CD8-positive, alpha-beta memory T cell (primary cell): Measurements from ENCODE around the gene PLEKHO1. TPM values are rescaled to one million over a fixed set of nuclear protein-coding genes. Genes with fewer than 3 reads are reported as not detected.

ENCODE experiments used
- CTCF ChIA-PET: fragments of 350-600 bp; sonication (Branson Sonifier 250); formaldehyde crosslinking; loops from one replicate; lab custom pipeline; 2021; ENCODE audit warnings: antibody characterized with exemption; lab: Charles Lee
- POLR2A ChIA-PET: fragments of 350-600 bp; sonication (Branson Sonifier 250); formaldehyde crosslinking; loops from one replicate; lab custom pipeline; 2021; ENCODE audit warnings: antibody characterized with exemption; lab: Charles Lee
- DNase-seq, 5 donors: peaks; one replicate each; pipeline versions ENCODE4 v3.0.0 to v3.0.0-alpha.2; 2020 to 2022; ENCODE audit warnings: mixed read lengths in 1 of 5
- H3K27ac ChIP-seq: one replicate; pipeline ENCODE4 v1.7.0; 2013; ENCODE audit warnings: low read depth, mild to moderate bottlenecking, low read length, moderate library complexity
- H3K27me3 ChIP-seq: 2 replicates; pipeline ENCODE4 v1.7.0; 2013; ENCODE audit warnings: low read length, mild to moderate bottlenecking; ENCODE audit not compliant: insufficient read depth, poor library complexity, severe bottlenecking
- H3K36me3 ChIP-seq: 2 replicates; pipeline ENCODE4 v1.7.0; 2013; ENCODE audit warnings: mild to moderate bottlenecking, low read length, moderate library complexity; ENCODE audit not compliant: insufficient read depth
- H3K4me1 ChIP-seq: 2 replicates; pipeline ENCODE4 v1.7.0; 2013; ENCODE audit warnings: mild to moderate bottlenecking, low read length, moderate library complexity; ENCODE audit not compliant: insufficient read depth
- H3K4me3 ChIP-seq: 2 replicates; pipeline ENCODE4 v1.7.0; 2013; ENCODE audit warnings: mild to moderate bottlenecking, low read length
- H3K9me3 ChIP-seq: 2 replicates; pipeline ENCODE4 v1.7.0; 2013; ENCODE audit warnings: mild to moderate bottlenecking, low read length
- H3K27ac Mint-ChIP-seq, 8 donors: one replicate each; pipeline ENCODE4 v1.8.0; 2020 to 2021; ENCODE audit warnings: mixed read lengths in 8 of 8, mild to moderate bottlenecking in 6 of 8, inconsistent platforms in 3 of 8, moderate library complexity in 3 of 8
- H3K27me3 Mint-ChIP-seq, 2 donors: one replicate each; pipeline ENCODE4 v1.8.0; 2020 to 2021; ENCODE audit warnings: mixed read lengths in 2 of 2, mild to moderate bottlenecking in 1 of 2, moderate library complexity in 1 of 2
- H3K36me3 Mint-ChIP-seq, 3 donors: one replicate each; pipeline ENCODE4 v1.8.0; 2020 to 2021; ENCODE audit warnings: mixed read lengths in 3 of 3, inconsistent platforms in 1 of 3, mild to moderate bottlenecking in 1 of 3
- H3K4me1 Mint-ChIP-seq, 3 donors: one replicate each; pipeline ENCODE4 v1.8.0; 2020 to 2021; ENCODE audit warnings: mixed read lengths in 3 of 3, inconsistent platforms in 1 of 3, mild to moderate bottlenecking in 1 of 3
- H3K4me3 Mint-ChIP-seq, 7 donors: one replicate each; pipeline ENCODE4 v1.8.0; 2020 to 2021; ENCODE audit warnings: mixed read lengths in 7 of 7, mild to moderate bottlenecking in 6 of 7, moderate library complexity in 4 of 7, inconsistent platforms in 2 of 7
- H3K9me3 Mint-ChIP-seq, 5 donors: one replicate each; pipeline ENCODE4 v1.8.0; 2020 to 2022; ENCODE audit warnings: mixed read lengths in 5 of 5, mild to moderate bottlenecking in 3 of 5, moderate library complexity in 2 of 5, inconsistent platforms in 1 of 5
- polyA plus RNA-seq: library from polyadenylated mRNA; unstranded; fragments of 300-500 nt; fragmentation: Illumina TruSeq; gene quantifications from one replicate; pipeline ENCODE4 v1.2.3, GENCODE V29; 2021
- total RNA-seq, 2 experiments: library from RNA; stranded (reverse); gene quantifications; one replicate each; pipeline ENCODE4 v1.2.3, GENCODE V29; 2021

The PLEKHO1 gene, protein sequence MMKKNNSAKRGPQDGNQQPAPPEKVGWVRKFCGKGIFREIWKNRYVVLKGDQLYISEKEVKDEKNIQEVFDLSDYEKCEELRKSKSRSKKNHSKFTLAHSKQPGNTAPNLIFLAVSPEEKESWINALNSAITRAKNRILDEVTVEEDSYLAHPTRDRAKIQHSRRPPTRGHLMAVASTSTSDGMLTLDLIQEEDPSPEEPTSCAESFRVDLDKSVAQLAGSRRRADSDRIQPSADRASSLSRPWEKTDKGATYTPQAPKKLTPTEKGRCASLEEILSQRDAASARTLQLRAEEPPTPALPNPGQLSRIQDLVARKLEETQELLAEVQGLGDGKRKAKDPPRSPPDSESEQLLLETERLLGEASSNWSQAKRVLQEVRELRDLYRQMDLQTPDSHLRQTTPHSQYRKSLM
- 10 to 100 TPM; 44.9 to 47.2 TPM for total RNA-seq
- 47.3 TPM for polyA plus RNA-seq

DNA sequence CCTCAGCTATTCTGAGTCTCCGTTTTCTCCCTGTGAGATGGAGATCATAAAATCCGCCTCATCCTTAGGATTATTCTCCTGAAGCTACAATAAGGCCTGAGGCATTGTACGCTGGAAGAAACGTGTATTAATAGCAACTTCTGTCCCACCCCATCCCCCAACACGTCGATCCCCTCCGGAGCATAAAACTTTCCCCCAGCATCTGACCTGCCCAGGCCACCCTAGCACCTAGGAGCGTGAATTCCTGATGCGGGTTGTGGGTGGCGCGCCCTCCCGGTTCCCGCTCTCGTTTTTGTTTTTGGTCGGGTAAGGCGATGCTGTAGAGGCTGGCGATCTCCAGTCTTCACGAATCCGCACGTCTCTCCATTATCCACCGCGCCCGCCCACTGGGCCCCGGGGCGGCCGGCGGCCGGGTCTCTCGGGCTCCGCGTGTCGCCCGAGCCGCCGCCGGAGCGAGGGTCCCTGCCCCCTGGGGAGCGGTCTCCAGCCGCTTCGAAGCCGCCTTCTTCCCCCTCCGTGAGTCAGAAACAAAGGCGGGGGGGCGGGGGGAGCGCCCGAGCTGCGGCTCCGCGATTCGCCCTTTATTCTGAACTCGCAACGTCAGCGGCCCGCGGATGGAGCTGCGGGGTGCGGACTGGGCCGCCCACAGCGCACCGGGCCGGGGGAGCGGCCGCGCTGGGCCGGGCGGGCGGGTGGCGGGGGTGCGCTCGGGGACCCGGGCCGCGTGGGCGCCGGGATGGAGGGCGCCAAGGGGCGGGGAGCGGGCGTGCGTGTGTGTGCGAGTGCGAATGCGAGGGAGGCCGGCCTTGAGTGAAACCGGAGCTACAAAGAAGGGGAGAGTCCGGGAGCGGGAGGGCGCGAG, at the start of gene PLEKHO1:
TSS of gene PLEKHO1 (plus strand) at position 646 of the 862 bp plus-strand sequence. CDS start 342 bp downstream, outside the sequence.
- CTCF ChIA-PET = interaction anchor here (0.8 to 5.0 kb wide), 8 partner anchors 9 to 80 kb away, joined by 3 to 29 read pairs (median 4); no protein-coding TSS in a partner anchor
- Histone ChIP-seq H3K27me3 (no peaks in the 10 kb centered on the region), H3K9me3 (no peaks in the 10 kb centered on the region), H3K36me3 (peaks cover 7% of the 10 kb centered on the region), H3K4me1 (peaks cover 34% of the 10 kb centered on the region), H3K4me3 (peak within 1 kb of the TSS; percentile 80), H3K27ac (peak within 1 kb of the TSS; percentile 79)
- Mint-ChIP-seq H3K9me3 (no peaks in the 10 kb centered on the region), H3K4me3 (peak within 1 kb of the TSS; percentile 90 to 99 (median 97)), H3K4me1 (peaks cover 48 to 71% (median 71%) of the 10 kb centered on the region in 3 donors), H3K27me3 (peaks cover 0 to 4% of the 10 kb centered on the region in 2 donors), H3K36me3 (peaks cover 0 to 38% (median 12%) of the 10 kb centered on the region in 3 donors), H3K27ac (peak within 1 kb of the TSS; percentile 89 to 99 (median 98))
- DNase-seq = peak; percentile 68 to 91 (median 78)
- POLR2A ChIA-PET = interaction anchor here (0.5 to 2.2 kb wide), 13 partner anchors 9 to 262 kb away, joined by 3 to 13 read pairs (median 5); partner anchors contain the start of gene VPS45

DNA sequence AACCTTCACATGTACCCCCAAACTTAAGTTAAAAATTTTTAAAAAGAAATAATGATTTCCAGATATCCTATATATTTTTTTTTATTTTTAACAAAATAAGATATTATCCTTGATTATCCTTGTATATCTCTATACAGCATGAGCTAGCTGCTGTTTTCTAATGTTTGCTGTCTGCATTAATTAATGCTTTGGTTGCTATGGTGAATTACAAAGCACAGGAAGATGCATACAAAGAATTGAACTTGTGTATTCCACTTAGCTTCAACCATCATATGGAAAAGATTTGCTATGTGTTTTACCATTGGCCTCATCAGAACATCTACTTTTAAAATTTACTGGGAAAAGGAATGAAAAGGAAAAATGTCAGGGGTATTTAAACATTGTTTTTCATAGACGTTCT, 46.7 kb upstream of the PLEKHO1 start:
- Histone ChIP-seq H3K27me3 (no peaks in the 10 kb centered on the region), H3K4me3 (no peak overlapping the region), H3K9me3 (no peaks in the 10 kb centered on the region), H3K27ac (no peak overlapping the region), H3K4me1 (peaks cover 31% of the 10 kb centered on the region), H3K36me3 (no peaks in the 10 kb centered on the region)
- CTCF ChIA-PET = interaction anchor here (0.9 kb wide), 1 partner anchor 11 kb away, joined by 3 read pairs; no protein-coding TSS in a partner anchor
- DNase-seq = no peak
- POLR2A ChIA-PET = no interaction called here
- H3K4me3 Mint-ChIP-seq = no peak overlapping the region
- H3K27me3 Mint-ChIP-seq = no peaks in the 10 kb centered on the region
- H3K4me1 Mint-ChIP-seq = peaks cover 47 to 59% (median 57%) of the 10 kb centered on the region in 3 donors
- H3K36me3 Mint-ChIP-seq = peaks cover 4 to 12% (median 6%) of the 10 kb centered on the region in 3 donors
- no peaks in the 10 kb centered on the region for H3K9me3 Mint-ChIP-seq
- H3K27ac Mint-ChIP-seq = peak overlapping the region in 6 of 8 donors; percentile 18 to 88 (median 71)

GRCh38 chr1:150106341-150106740, 43.4 kb upstream of the PLEKHO1 start:
- DNase-seq = peak in 2 of 5 donors; percentile 44 to 47
- Mint-ChIP-seq H3K9me3 (no peaks in the 10 kb centered on the region), H3K36me3 (peaks cover 0 to 4% (median 2%) of the 10 kb centered on the region in 3 donors), H3K27ac (peak overlapping the region; percentile 81 to 98 (median 92)), H3K27me3 (no peaks in the 10 kb centered on the region), H3K4me3 (peak overlapping the region; percentile 10 to 76 (median 72)), H3K4me1 (peaks cover 77 to 87% (median 87%) of the 10 kb centered on the region in 3 donors)
- H3K27me3 ChIP-seq = no peaks in the 10 kb centered on the region
- H3K4me3 ChIP-seq = no peak overlapping the region
- H3K36me3 ChIP-seq = no peaks in the 10 kb centered on the region
- ChIA-PET POLR2A (no interaction called here), CTCF (no interaction called here)
- no peak overlapping the region for H3K27ac ChIP-seq
- no peaks in the 10 kb centered on the region for H3K9me3 ChIP-seq
- H3K4me1 ChIP-seq = peaks cover 60% of the 10 kb centered on the region

- peak in 2 of 5 donors; percentile 26 to 32 for DNase-seq
- Histone ChIP-seq H3K36me3 (no peaks in the 10 kb centered on the region), H3K27ac (peak overlapping the region; percentile 48), H3K9me3 (no peaks in the 10 kb centered on the region), H3K4me1 (peaks cover 60% of the 10 kb centered on the region), H3K4me3 (peak overlapping the region; percentile 39), H3K27me3 (no peaks in the 10 kb centered on the region)
- H3K36me3 Mint-ChIP-seq = peaks cover 3 to 18% (median 12%) of the 10 kb centered on the region in 3 donors
- ChIA-PET CTCF (interaction anchor here (1.1 to 1.4 kb wide), 3 partner anchors 27 to 56 kb away, joined by 3 to 5 read pairs (median 4); no protein-coding TSS in a partner anchor), POLR2A (interaction anchor here (1.1 kb wide), 1 partner anchor 40 kb away, joined by 6 read pairs; the partner anchor contains the start of gene PLEKHO1)
- H3K4me3 Mint-ChIP-seq = peak overlapping the region; percentile 75 to 91 (median 84)
- peak overlapping the region; percentile 81 to 95 (median 90) for H3K27ac Mint-ChIP-seq
- H3K4me1 Mint-ChIP-seq = peaks cover 76 to 86% (median 83%) of the 10 kb centered on the region in 3 donors
- H3K9me3 Mint-ChIP-seq = peaks cover 0 to 10% (median 4%) of the 10 kb centered on the region in 5 donors
- no peaks in the 10 kb centered on the region for H3K27me3 Mint-ChIP-seq
Measured at GRCh38 chr1:150109586-150109985, 40.1 kb upstream of the PLEKHO1 start.

GRCh38 chr1:150110116-150110515, 39.6 kb upstream of the PLEKHO1 start:
- CTCF ChIA-PET = interaction anchor here (0.9 to 1.4 kb wide), 3 partner anchors 27 to 55 kb away, joined by 3 to 5 read pairs (median 4); partner anchors contain the start of gene PLEKHO1
- H3K27ac Mint-ChIP-seq = peak overlapping the region; percentile 81 to 95 (median 90)
- peak in 2 of 5 donors; percentile 10 to 19 for DNase-seq
- H3K27me3 Mint-ChIP-seq = no peaks in the 10 kb centered on the region
- peak overlapping the region; percentile 75 to 91 (median 84) for H3K4me3 Mint-ChIP-seq
- peaks cover 76 to 85% (median 79%) of the 10 kb centered on the region in 3 donors for H3K4me1 Mint-ChIP-seq
- no peaks in the 10 kb centered on the region for H3K36me3 ChIP-seq
- POLR2A ChIA-PET = interaction anchor here (1.1 kb wide), 1 partner anchor 40 kb away, joined by 6 read pairs; the partner anchor contains the start of gene PLEKHO1
- peak overlapping the region; percentile 39 for H3K4me3 ChIP-seq
- no peaks in the 10 kb centered on the region for H3K9me3 ChIP-seq
- peaks cover 5 to 22% (median 14%) of the 10 kb centered on the region in 3 donors for H3K36me3 Mint-ChIP-seq
- H3K9me3 Mint-ChIP-seq = peaks cover 2 to 12% (median 7%) of the 10 kb centered on the region in 5 donors
- H3K27me3 ChIP-seq = no peaks in the 10 kb centered on the region
- H3K4me1 ChIP-seq = peaks cover 58% of the 10 kb centered on the region
- peak overlapping the region; percentile 48 for H3K27ac ChIP-seq

DNA sequence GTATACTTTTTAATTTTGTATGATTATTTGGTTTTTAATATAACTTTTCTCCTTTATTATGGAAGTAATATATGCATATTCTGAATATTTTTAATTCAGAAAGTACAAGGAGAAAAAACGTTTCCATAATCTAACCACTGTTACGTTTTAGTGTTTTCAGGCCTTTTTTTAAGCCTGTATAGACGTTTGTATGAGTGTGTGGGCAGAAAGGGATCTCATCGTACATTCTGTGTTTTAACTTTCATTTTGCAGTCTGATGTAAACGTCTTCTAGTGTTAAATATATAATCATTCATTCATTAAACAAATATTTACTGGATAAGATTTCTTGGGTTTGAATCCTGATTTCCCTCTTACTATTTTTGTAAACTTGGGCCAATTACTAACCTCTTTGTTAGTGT, 38.0 kb upstream of the PLEKHO1 start:
- H3K4me1 Mint-ChIP-seq = peaks cover 64 to 80% (median 65%) of the 10 kb centered on the region in 3 donors

DNA sequence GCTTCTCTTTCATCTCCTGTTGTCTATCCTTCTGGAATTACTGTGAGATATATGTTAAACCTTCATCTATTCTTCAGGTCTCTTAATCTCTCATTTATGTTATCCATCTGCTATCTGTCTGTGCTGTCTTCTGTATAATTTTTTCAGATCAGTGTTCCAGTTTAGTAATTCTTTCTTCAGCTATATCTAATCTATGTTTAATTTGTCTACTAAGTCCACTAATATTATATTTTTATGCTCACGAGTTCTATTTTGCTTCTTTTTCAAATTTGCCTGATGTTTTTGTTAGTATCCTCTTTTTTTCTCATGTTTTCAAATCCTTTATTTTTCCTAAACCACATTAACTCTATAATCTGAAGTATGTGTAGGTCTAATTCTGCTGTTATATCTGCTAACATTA, 34.6 kb upstream of the PLEKHO1 start:
- Mint-ChIP-seq H3K4me3 (no peak overlapping the region), H3K4me1 (peaks cover 37 to 59% (median 43%) of the 10 kb centered on the region in 3 donors), H3K36me3 (peaks cover 12 to 30% (median 27%) of the 10 kb centered on the region in 3 donors), H3K9me3 (peaks cover 6 to 22% (median 12%) of the 10 kb centered on the region in 5 donors), H3K27ac (peak overlapping the region in 2 of 8 donors; percentile 30 to 46), H3K27me3 (no peaks in the 10 kb centered on the region)
- H3K4me3 ChIP-seq = no peak overlapping the region
- H3K27me3 ChIP-seq = no peaks in the 10 kb centered on the region
- H3K9me3 ChIP-seq = no peaks in the 10 kb centered on the region
- H3K4me1 ChIP-seq = peaks cover 12% of the 10 kb centered on the region
- no peak for DNase-seq
- no peak overlapping the region for H3K27ac ChIP-seq
- H3K36me3 ChIP-seq = no peaks in the 10 kb centered on the region
- ChIA-PET POLR2A (no interaction called here), CTCF (interaction anchor here (1.3 kb wide), 1 partner anchor 41 kb away, joined by 3 read pairs; no protein-coding TSS in a partner anchor)

More for the DNA sequence above, 38.0 kb upstream of the PLEKHO1 start:
- Mint-ChIP-seq H3K9me3 (peaks cover 6 to 22% (median 12%) of the 10 kb centered on the region in 5 donors), H3K36me3 (peaks cover 12 to 30% (median 23%) of the 10 kb centered on the region in 3 donors), H3K27me3 (no peaks in the 10 kb centered on the region), H3K4me3 (peak overlapping the region; percentile 75 to 91 (median 84)), H3K27ac (peak overlapping the region in 7 of 8 donors; percentile 73 to 95 (median 85))
- ChIA-PET CTCF (no interaction called here), POLR2A (interaction anchor here (0.7 kb wide), 1 partner anchor 39 kb away, joined by 3 read pairs; no protein-coding TSS in a partner anchor)
- Histone ChIP-seq H3K9me3 (no peaks in the 10 kb centered on the region), H3K4me1 (peaks cover 43% of the 10 kb centered on the region), H3K36me3 (no peaks in the 10 kb centered on the region), H3K27me3 (no peaks in the 10 kb centered on the region), H3K4me3 (no peak overlapping the region), H3K27ac (no peak overlapping the region)
- DNase-seq = no peak
